GM12892 (cell line): ENCODE measurements around the gene MYCL.

Source experiments
- POLR2A ChIP-seq: IDR thresholded peaks from 2 replicates; pipeline ENCODE4 v1.6.1; 2011; ENCODE audit warnings: low read depth, low read length, control low read depth
- POLR2AphosphoS5 ChIP-seq: IDR thresholded peaks from 2 replicates; pipeline ENCODE4 v1.6.1; 2011; ENCODE audit warnings: low read depth, low read length, control low read depth
- TAF1 ChIP-seq: IDR thresholded peaks from 2 replicates; pipeline ENCODE4 v1.6.1; 2011; ENCODE audit warnings: low read depth, mild to moderate bottlenecking, control low read depth, low read length, borderline replicate concordance

DNA sequence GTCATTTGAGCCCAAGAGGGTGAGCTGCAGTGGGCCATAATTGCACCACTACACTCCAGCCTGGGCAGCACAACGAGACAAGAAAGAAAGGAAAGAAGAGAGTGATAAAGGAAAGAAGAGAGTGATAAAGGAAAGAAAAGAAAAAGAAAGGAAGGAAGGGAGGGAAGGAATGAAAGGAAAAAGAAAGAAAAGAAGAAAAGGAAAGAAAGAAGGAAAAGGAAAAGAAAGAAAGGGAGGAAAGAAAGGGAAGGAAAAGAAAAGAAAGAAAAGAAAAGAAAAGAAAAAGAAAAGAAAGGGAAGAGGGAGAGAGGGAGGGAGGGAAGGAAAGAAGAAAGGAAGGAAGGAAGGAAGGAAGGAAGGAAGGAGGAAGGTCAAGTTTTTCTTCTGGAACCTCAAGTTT lies 36.0 kb downstream of the MYCL start:
- TF ChIP-seq POLR2A (no peak), POLR2AphosphoS5 (no peak), TAF1 (no peak)
